HEK293T (cell line): ENCODE measurements around the gene SSR1.

Source experiments
- ARNT ChIP-seq: fragments of 450-650 bp; IDR thresholded peaks from 2 replicates; pipeline ENCODE4 v1.6.1; 2017; ENCODE audit warnings: mild to moderate bottlenecking
- BHLHE40 ChIP-seq: fragments of 450-650 bp; IDR thresholded peaks from 2 replicates; pipeline ENCODE4 v1.6.1; 2016; ENCODE audit warnings: mild to moderate bottlenecking, moderate library complexity, borderline replicate concordance
- CTBP1 ChIP-seq: fragments of 450-650 bp; IDR thresholded peaks from 2 replicates; pipeline ENCODE4 v1.6.1; 2016; ENCODE audit warnings: borderline replicate concordance
- ELF4 ChIP-seq: fragments of 450-650 bp; IDR thresholded peaks from 2 replicates; pipeline ENCODE4 v1.6.1; 2017; ENCODE audit warnings: antibody characterized with exemption
- FOXA1 ChIP-seq: fragments of 450-650 bp; IDR thresholded peaks from 2 replicates; pipeline ENCODE4 v1.6.1; 2016; ENCODE audit warnings: mild to moderate bottlenecking
- FOXM1 ChIP-seq: fragments of 450-650 bp; IDR thresholded peaks from 2 replicates; pipeline ENCODE4 v1.6.1; 2017; ENCODE audit warnings: mild to moderate bottlenecking, borderline replicate concordance
- HDGF ChIP-seq: fragments of 450-650 bp; IDR thresholded peaks from 2 replicates; pipeline ENCODE4 v1.6.1; 2017; ENCODE audit warnings: antibody characterized with exemption, borderline replicate concordance
- LEF1 ChIP-seq: fragments of 450-650 bp; IDR thresholded peaks from 2 replicates; pipeline ENCODE4 v1.6.1; 2017; ENCODE audit warnings: mild to moderate bottlenecking, borderline replicate concordance
- NFRKB ChIP-seq: fragments of 450-650 bp; IDR thresholded peaks from 2 replicates; pipeline ENCODE4 v1.6.1; 2016; ENCODE audit warnings: mild to moderate bottlenecking, moderate library complexity
- SP1 ChIP-seq: fragments of 450-650 bp; IDR thresholded peaks from 2 replicates; pipeline ENCODE4 v1.6.1; 2017
- SUZ12 ChIP-seq: fragments of 450-650 bp; IDR thresholded peaks from 2 replicates; pipeline ENCODE4 v1.6.1; 2016; ENCODE audit warnings: mild to moderate bottlenecking
- ZNF384 ChIP-seq: fragments of 450-650 bp; IDR thresholded peaks from 2 replicates; pipeline ENCODE4 v1.6.1; 2016
- TF ChIP-seq, protein P1 (sequence below): fragments of 450-650 bp; IDR thresholded peaks from 2 replicates; pipeline ENCODE4 v1.6.1; 2016

- no peak for TF ChIP-seq ZNF384
- no peak for TF ChIP-seq FOXM1
- no peak for TF ChIP-seq BHLHE40
- TF ChIP-seq SUZ12, result no peak
- TF ChIP-seq LEF1, result no peak
- TF ChIP-seq ARNT, result no peak
- TF ChIP-seq, protein P1, sequence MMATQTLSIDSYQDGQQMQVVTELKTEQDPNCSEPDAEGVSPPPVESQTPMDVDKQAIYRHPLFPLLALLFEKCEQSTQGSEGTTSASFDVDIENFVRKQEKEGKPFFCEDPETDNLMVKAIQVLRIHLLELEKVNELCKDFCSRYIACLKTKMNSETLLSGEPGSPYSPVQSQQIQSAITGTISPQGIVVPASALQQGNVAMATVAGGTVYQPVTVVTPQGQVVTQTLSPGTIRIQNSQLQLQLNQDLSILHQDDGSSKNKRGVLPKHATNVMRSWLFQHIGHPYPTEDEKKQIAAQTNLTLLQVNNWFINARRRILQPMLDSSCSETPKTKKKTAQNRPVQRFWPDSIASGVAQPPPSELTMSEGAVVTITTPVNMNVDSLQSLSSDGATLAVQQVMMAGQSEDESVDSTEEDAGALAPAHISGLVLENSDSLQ, result no peak
- no peak for TF ChIP-seq SP1
- no peak for TF ChIP-seq FOXA1
- no peak for TF ChIP-seq CTBP1
- TF ChIP-seq NFRKB, result no peak
- no peak for TF ChIP-seq HDGF
- TF ChIP-seq ELF4, result no peak
Measured at GRCh38 chr6:7238526-7238899, 74.5 kb downstream of the SSR1 start.
